Astrocyte (in vitro differentiated cells and primary cell): ENCODE results near the gene PDE11A. TPM values are rescaled to one million over a fixed set of nuclear protein-coding genes. Genes with fewer than 3 reads are reported as not detected.

Experiments
- DNase-seq: peaks from one replicate; pipeline ENCODE4 v3.0.0-alpha.2; 2010; ENCODE audit warnings: low read depth
- FAIRE-seq: peaks from 2 replicates; lab custom pipeline; 2011; peaks lifted over from hg19 to GRCh38; lab: Jason Lieb, UNC
- H2AFZ ChIP-seq: 2 replicates; pipeline ENCODE4 v1.6.0; 2012; ENCODE audit warnings: low read depth, low read length, inconsistent platforms
- H3K27ac ChIP-seq: 2 replicates; pipeline ENCODE4 v1.5.1; 2011; ENCODE audit warnings: low read depth, low read length, inconsistent platforms
- H3K27me3 ChIP-seq: 2 replicates; pipeline ENCODE4 v1.6.0; 2011; ENCODE audit warnings: low read length, inconsistent platforms; ENCODE audit not compliant: insufficient read depth
- H3K36me3 ChIP-seq: 2 replicates; pipeline ENCODE4 v1.5.1; 2011; ENCODE audit warnings: low read length, inconsistent platforms; ENCODE audit not compliant: insufficient read depth
- H3K4me1 ChIP-seq: 2 replicates; pipeline ENCODE4 v1.5.1; 2011; ENCODE audit warnings: low read length, inconsistent platforms; ENCODE audit not compliant: insufficient read depth
- H3K4me2 ChIP-seq: 2 replicates; pipeline ENCODE4 v1.6.0; 2012; ENCODE audit warnings: low read length, inconsistent platforms
- H3K4me3 ChIP-seq: 2 replicates; pipeline ENCODE4 v1.5.1; 2011; ENCODE audit warnings: low read depth, mild to moderate bottlenecking, low read length, inconsistent platforms; ENCODE audit not compliant: insufficient read depth
- H3K79me2 ChIP-seq: 2 replicates; pipeline ENCODE4 v1.6.0; 2012; ENCODE audit warnings: mild to moderate bottlenecking, low read length, inconsistent platforms; ENCODE audit not compliant: insufficient read depth
- H3K9ac ChIP-seq: 2 replicates; pipeline ENCODE4 v1.6.0; 2012; ENCODE audit warnings: mild to moderate bottlenecking, low read length, inconsistent platforms
- H3K9me3 ChIP-seq: 2 replicates; pipeline ENCODE4 v1.5.1; 2012; ENCODE audit warnings: low read depth, mild to moderate bottlenecking, low read length, inconsistent platforms; ENCODE audit not compliant: insufficient read depth
- H4K20me1 ChIP-seq: 2 replicates; pipeline ENCODE4 v1.6.0; 2012; ENCODE audit warnings: low read length, inconsistent platforms; ENCODE audit not compliant: insufficient read depth
- H3K27ac Mint-ChIP-seq: one replicate; pipeline ENCODE4 v1.8.0; 2021; ENCODE audit warnings: mild to moderate bottlenecking, mixed read lengths; ENCODE audit not compliant: unreplicated experiment
- H3K27me3 Mint-ChIP-seq: one replicate; pipeline ENCODE4 v1.8.0; 2021; ENCODE audit warnings: low read depth, mixed read lengths; ENCODE audit not compliant: unreplicated experiment
- H3K36me3 Mint-ChIP-seq: one replicate; pipeline ENCODE4 v1.8.0; 2021; ENCODE audit warnings: low read depth, mixed read lengths; ENCODE audit not compliant: unreplicated experiment
- H3K4me1 Mint-ChIP-seq: one replicate; pipeline ENCODE4 v1.8.0; 2021; ENCODE audit warnings: low read depth, mixed read lengths; ENCODE audit not compliant: unreplicated experiment
- H3K4me3 Mint-ChIP-seq: one replicate; pipeline ENCODE4 v1.8.0; 2021; ENCODE audit warnings: mild to moderate bottlenecking, moderate library complexity, mixed read lengths; ENCODE audit not compliant: unreplicated experiment
- H3K9me3 Mint-ChIP-seq: one replicate; pipeline ENCODE4 v1.8.0; 2021; ENCODE audit warnings: mild to moderate bottlenecking, mixed read lengths; ENCODE audit not compliant: unreplicated experiment
- CTCF ChIP-seq: IDR thresholded peaks from 2 replicates; pipeline ENCODE4 v1.5.1; 2011; ENCODE audit warnings: low read depth, mild to moderate bottlenecking, inconsistent platforms, low read length, moderate library complexity; ENCODE audit not compliant: insufficient read depth
- EZH2 ChIP-seq: IDR thresholded peaks from 2 replicates; pipeline ENCODE4 v1.6.1; 2012; ENCODE audit warnings: mild to moderate bottlenecking, low read length, inconsistent platforms; ENCODE audit not compliant: insufficient read depth
- total RNA-seq: library from RNA; stranded (reverse); gene quantifications from 2 replicates; pipeline ENCODE4 v1.2.1, GENCODE V29; 2021

PDE11A gene
- total RNA-seq, 1 donor from 2014 or later, result 0.45 TPM

- FAIRE-seq (no peak), DNase-seq (no peak)
- no peaks in the 10 kb centered on the region for H3K27me3 ChIP-seq
- no peak overlapping the region for H3K9ac ChIP-seq
- no peaks in the 10 kb centered on the region for H3K36me3 Mint-ChIP-seq
- H3K27ac Mint-ChIP-seq, result no peak overlapping the region
- no peaks in the 10 kb centered on the region for H3K9me3 Mint-ChIP-seq
- H3K4me3 ChIP-seq, result no peak overlapping the region
- H3K9me3 ChIP-seq, result no peaks in the 10 kb centered on the region
- H3K4me3 Mint-ChIP-seq, result no peak overlapping the region
- no peak for TF ChIP-seq EZH2
- no peak for TF ChIP-seq CTCF
- H3K79me2 ChIP-seq, result no peaks in the 10 kb centered on the region
- H3K4me1 Mint-ChIP-seq, result no peaks in the 10 kb centered on the region
- no peaks in the 10 kb centered on the region for H3K27me3 Mint-ChIP-seq
- H3K4me2 ChIP-seq, result no peak overlapping the region
- H3K27ac ChIP-seq, result no peak overlapping the region
- H2AFZ ChIP-seq, result no peak overlapping the region
- no peaks in the 10 kb centered on the region for H3K36me3 ChIP-seq
- H3K4me1 ChIP-seq, result no peaks in the 10 kb centered on the region
- no peaks in the 10 kb centered on the region for H4K20me1 ChIP-seq
Observed at GRCh38 chr2:177682836-177683660, 389.5 kb downstream of the PDE11A start.

- peaks cover 3% of the 10 kb centered on the region for H3K27me3 Mint-ChIP-seq
- no peak overlapping the region for H3K9ac ChIP-seq
- no peak overlapping the region for H2AFZ ChIP-seq
- TF ChIP-seq CTCF (no peak), EZH2 (no peak)
- no peak overlapping the region for H3K4me3 Mint-ChIP-seq
- H3K79me2 ChIP-seq, result no peaks in the 10 kb centered on the region
- H3K9me3 ChIP-seq, result no peaks in the 10 kb centered on the region
- FAIRE-seq (no peak), DNase-seq (no peak)
- peaks cover 2% of the 10 kb centered on the region for H3K9me3 Mint-ChIP-seq
- no peak overlapping the region for H3K27ac ChIP-seq
- H3K36me3 Mint-ChIP-seq, result no peaks in the 10 kb centered on the region
- H3K4me1 Mint-ChIP-seq, result no peaks in the 10 kb centered on the region
- no peak overlapping the region for H3K4me3 ChIP-seq
- H3K27ac Mint-ChIP-seq, result no peak overlapping the region
- H4K20me1 ChIP-seq, result no peaks in the 10 kb centered on the region
- H3K4me1 ChIP-seq, result no peaks in the 10 kb centered on the region
- no peaks in the 10 kb centered on the region for H3K27me3 ChIP-seq
- H3K36me3 ChIP-seq, result no peaks in the 10 kb centered on the region
- H3K4me2 ChIP-seq, result no peak overlapping the region
Observed at GRCh38 chr2:177682006-177682405, 390.6 kb downstream of the PDE11A start.
